HUES48 (cell line): Measurements from ENCODE around the gene FAM174C.

Experiments used
- H3K27ac ChIP-seq: one replicate; pipeline ENCODE4 v1.7.0; 2013; ENCODE audit warnings: low read depth, low read length, inconsistent platforms
- H3K27me3 ChIP-seq: 2 replicates; pipeline ENCODE4 v1.6.1; 2013; ENCODE audit warnings: mild to moderate bottlenecking, low read length; ENCODE audit not compliant: control insufficient read depth, insufficient read depth
- H3K36me3 ChIP-seq: 2 replicates; pipeline ENCODE4 v1.6.1; 2013; ENCODE audit warnings: low read length; ENCODE audit not compliant: control insufficient read depth, insufficient read depth
- H3K4me1 ChIP-seq: 2 replicates; pipeline ENCODE4 v1.6.1; 2013; ENCODE audit warnings: mild to moderate bottlenecking, low read length; ENCODE audit not compliant: control insufficient read depth, insufficient read depth
- H3K4me3 ChIP-seq: 2 replicates; pipeline ENCODE4 v1.5.1; 2013; ENCODE audit warnings: mild to moderate bottlenecking, low read depth, low read length
- H3K9ac ChIP-seq: 2 replicates; pipeline ENCODE4 v1.6.1; 2013; ENCODE audit warnings: mild to moderate bottlenecking, low read depth, low read length, moderate library complexity
- H3K9me3 ChIP-seq: 2 replicates; pipeline ENCODE4 v1.6.1; 2013; ENCODE audit warnings: low read length; ENCODE audit not compliant: control insufficient read depth, insufficient read depth

The FAM174C gene

DNA sequence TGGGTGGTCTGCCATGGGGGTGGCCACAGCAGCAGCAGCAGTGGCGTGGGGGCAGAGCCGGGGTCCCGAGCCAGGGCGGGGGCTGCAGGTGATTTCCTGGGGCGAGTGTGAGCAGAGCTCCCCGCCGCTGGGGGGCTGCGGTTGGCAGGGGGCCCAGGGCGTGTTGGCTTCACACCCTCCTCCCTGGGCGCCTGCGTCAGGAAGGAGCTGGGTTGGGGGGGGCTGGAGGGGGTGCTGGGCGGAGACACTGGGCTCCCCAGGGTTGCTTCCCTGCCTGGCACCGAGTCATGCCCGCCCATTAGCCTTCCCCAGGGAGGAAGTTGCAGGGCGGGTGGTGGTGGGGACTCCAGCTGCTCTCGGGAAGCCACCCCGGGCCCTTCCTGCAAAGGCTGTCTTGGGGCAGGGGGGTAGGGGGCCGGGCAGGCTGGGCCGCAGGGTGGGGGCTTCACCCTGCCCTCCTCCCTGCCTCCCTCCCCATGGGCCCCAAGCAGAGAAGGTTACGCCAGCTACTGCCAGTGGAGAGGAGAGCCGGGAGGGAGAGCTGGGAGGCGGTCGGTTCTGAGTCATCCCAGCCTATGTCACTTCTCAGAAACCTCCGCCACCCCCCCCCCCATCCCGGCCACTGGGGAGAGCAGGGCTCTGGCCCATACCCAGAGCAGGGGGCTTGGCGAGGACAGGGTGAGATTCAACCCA is 22.4 kb upstream of the FAM174C start:
- Histone ChIP-seq H3K9me3 (no peaks in the 10 kb centered on the region), H3K27ac (peak overlapping the region; percentile 89), H3K36me3 (peaks cover 55% of the 10 kb centered on the region), H3K4me1 (no peaks in the 10 kb centered on the region; the same call in 1 of the 2 replicates), H3K9ac (no peak overlapping the region), H3K4me3 (no peak overlapping the region), H3K27me3 (no peaks in the 10 kb centered on the region)

- no peaks in the 10 kb centered on the region for H3K27me3 ChIP-seq
- H3K4me1 ChIP-seq = no peaks in the 10 kb centered on the region; the same call in 1 of the 2 replicates
- no peak overlapping the region for H3K4me3 ChIP-seq
- no peaks in the 10 kb centered on the region for H3K9me3 ChIP-seq
- peak overlapping the region; percentile 89 for H3K27ac ChIP-seq
- H3K36me3 ChIP-seq = peaks cover 58% of the 10 kb centered on the region
- H3K9ac ChIP-seq = no peak overlapping the region
Observed at GRCh38 chr19:1253514-1254080, 21.7 kb upstream of the FAM174C start.

DNA sequence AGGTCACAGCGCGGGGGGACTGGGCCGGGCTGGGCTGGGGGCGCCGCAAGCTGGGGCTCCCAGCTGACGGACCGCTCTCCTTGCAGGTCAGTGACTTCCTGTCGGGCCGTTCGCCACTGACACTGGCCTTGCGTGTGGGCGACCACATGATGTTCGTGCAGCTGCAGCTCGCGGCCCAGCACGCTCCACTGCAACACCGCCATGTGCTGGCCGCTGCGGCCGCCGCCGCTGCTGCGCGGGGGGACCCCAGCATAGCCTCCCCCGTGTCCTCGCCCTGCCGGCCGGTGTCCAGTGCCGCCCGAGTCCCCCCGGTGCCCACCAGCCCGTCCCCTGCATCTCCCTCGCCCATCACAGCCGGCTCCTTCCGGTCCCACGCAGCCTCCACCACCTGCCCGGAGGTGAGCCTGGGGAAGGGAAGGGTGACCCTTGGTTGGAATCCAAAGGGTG is 21.2 kb upstream of the FAM174C start:
- Histone ChIP-seq H3K36me3 (peaks cover 58% of the 10 kb centered on the region), H3K9ac (no peak overlapping the region), H3K4me3 (no peak overlapping the region), H3K27me3 (no peaks in the 10 kb centered on the region), H3K27ac (peak overlapping the region; percentile 89), H3K4me1 (no peaks in the 10 kb centered on the region; the same call in 1 of the 2 replicates), H3K9me3 (no peaks in the 10 kb centered on the region)

DNA sequence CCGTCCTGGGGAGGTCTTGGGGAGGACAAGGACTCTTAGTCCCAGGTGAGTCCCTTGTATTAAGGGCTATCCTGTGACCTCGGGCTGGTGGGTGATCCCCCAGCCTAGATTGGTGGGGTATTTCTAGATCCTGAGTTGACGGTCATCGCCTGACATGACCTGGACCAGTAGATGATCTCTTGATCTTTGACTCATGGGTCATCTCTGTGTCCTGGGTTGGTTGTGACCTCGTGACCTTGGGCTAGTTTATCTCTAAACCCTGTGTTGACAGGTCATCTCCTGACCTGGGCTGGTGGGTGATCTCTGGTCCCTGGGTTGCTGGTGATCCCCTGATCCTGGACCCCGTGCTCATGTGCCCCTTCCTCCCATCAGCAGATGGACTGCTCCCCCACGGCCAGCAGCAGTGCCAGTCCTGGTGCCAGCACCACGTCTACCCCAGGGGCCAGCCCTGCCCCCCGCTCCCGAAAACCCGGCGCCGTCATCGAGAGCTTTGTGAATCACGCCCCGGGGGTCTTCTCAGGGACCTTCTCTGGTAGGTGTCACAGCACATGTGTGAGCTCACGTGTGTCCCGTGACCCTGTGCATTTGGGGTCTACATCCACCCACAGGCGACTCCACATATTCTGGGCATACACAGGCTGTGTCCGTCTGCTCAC is 20.7 kb upstream of the FAM174C start:
- Histone ChIP-seq H3K27ac (peak overlapping the region; percentile 89), H3K36me3 (peaks cover 58% of the 10 kb centered on the region), H3K27me3 (no peaks in the 10 kb centered on the region), H3K4me1 (peaks cover 4% of the 10 kb centered on the region; the same call in 1 of the 2 replicates), H3K9me3 (no peaks in the 10 kb centered on the region), H3K4me3 (no peak overlapping the region), H3K9ac (no peak overlapping the region)

- Histone ChIP-seq H3K27ac (peak overlapping the region; percentile 89), H3K9ac (no peak overlapping the region), H3K4me3 (no peak overlapping the region), H3K4me1 (peaks cover 11% of the 10 kb centered on the region; the same call in 1 of the 2 replicates), H3K36me3 (peaks cover 58% of the 10 kb centered on the region), H3K27me3 (no peaks in the 10 kb centered on the region), H3K9me3 (no peaks in the 10 kb centered on the region)
Observed at GRCh38 chr19:1255186-1256161, 19.9 kb upstream of the FAM174C start.

DNA sequence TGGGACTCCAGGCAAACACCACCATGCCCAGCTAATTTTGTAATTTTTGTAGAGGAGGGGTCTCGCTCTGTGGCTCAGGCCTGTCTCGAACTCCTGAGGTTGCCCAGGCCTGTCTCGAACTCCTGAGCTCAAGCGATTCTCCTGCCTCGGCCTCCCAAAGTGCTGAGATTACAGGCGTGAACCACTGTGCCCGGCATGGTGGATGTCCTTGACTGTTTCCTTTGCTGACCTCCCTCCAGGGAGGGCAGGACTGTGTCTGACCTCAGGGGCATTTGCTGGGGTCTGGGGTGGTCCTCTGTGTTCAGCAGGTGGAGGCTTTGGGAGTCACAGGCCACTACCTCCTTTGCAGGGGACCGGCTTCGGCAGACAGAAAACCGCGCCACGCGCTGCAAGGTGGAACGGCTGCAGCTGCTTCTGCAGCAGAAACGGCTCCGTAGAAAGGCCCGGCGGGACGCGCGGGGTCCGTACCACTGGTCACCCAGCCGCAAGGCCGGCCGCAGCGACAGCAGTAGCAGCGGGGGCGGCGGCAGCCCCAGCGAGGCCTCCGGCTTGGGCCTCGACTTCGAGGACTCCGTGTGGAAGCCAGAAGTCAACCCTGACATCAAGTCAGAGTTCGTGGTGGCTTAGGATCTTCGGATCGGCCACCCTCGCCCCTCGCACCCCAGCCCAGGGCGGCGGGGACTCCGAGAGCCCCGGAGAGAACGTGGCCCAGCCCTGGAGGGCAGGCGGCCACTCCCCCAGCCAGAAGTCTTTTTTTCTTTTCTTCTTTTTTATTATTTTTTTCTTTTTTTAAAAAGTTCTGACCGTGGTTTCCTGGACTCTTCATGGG is 18.5 kb upstream of the FAM174C start:
- Histone ChIP-seq H3K27me3 (no peaks in the 10 kb centered on the region), H3K4me1 (peaks cover 18% of the 10 kb centered on the region; the same call in 1 of the 2 replicates), H3K9me3 (no peaks in the 10 kb centered on the region), H3K4me3 (no peak overlapping the region), H3K36me3 (peaks cover 50% of the 10 kb centered on the region), H3K27ac (peak overlapping the region; percentile 3), H3K9ac (no peak overlapping the region)

- H3K27ac ChIP-seq = peak overlapping the region; percentile 64
- no peak overlapping the region for H3K4me3 ChIP-seq
- H3K9me3 ChIP-seq = no peaks in the 10 kb centered on the region
- no peak overlapping the region for H3K9ac ChIP-seq
- no peaks in the 10 kb centered on the region for H3K27me3 ChIP-seq
- peaks cover 24% of the 10 kb centered on the region; the same call in 1 of the 2 replicates for H3K4me1 ChIP-seq
- peaks cover 49% of the 10 kb centered on the region for H3K36me3 ChIP-seq
Observed at GRCh38 chr19:1257475-1258162, 17.7 kb upstream of the FAM174C start.

- H3K27me3 ChIP-seq = no peaks in the 10 kb centered on the region
- peaks cover 29% of the 10 kb centered on the region for H3K4me1 ChIP-seq
- H3K9me3 ChIP-seq = no peaks in the 10 kb centered on the region
- H3K36me3 ChIP-seq = peaks cover 49% of the 10 kb centered on the region
- H3K9ac ChIP-seq = no peak overlapping the region
- H3K4me3 ChIP-seq = no peak overlapping the region
- peak overlapping the region; percentile 92 for H3K27ac ChIP-seq
Observed at GRCh38 chr19:1258163-1258492, 17.2 kb upstream of the FAM174C start.

- no peaks in the 10 kb centered on the region for H3K9me3 ChIP-seq
- H3K36me3 ChIP-seq = peaks cover 43% of the 10 kb centered on the region
- H3K27me3 ChIP-seq = no peaks in the 10 kb centered on the region
- H3K4me1 ChIP-seq = peaks cover 32% of the 10 kb centered on the region
- H3K4me3 ChIP-seq = no peak overlapping the region
- H3K9ac ChIP-seq = no peak overlapping the region
- peak overlapping the region; percentile 92 for H3K27ac ChIP-seq
Observed at GRCh38 chr19:1258707-1259205, 16.6 kb upstream of the FAM174C start.
